MV-4-11 (cell line): Measurements from ENCODE around the gene DFFB.

Source experiments
- DNase-seq: peaks from one replicate; lab custom pipeline; 2025; lab: John Stamatoyannopoulos, UW

DFFB gene

DNA sequence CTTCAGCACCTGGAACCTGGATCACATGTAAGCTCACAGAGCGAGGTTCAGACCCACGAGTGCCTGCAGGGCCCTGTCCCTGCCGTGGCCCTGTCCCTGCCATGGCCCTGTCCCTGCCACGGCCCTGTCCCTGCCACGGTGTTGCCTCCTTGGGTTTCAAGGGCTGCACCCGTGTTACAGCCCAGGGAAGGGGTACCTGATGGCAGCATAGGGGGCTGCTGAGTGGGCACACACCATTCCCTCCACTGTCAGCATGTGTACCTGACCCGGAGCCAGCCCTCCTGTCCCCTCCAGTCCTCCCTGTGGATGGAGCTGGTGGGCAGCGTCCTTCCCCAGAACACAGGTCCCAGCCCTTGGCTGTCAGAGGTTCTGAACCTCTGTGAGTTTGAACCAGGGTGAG is 15.3 kb downstream of the DFFB start:
- DNase-seq = no peak

DNA sequence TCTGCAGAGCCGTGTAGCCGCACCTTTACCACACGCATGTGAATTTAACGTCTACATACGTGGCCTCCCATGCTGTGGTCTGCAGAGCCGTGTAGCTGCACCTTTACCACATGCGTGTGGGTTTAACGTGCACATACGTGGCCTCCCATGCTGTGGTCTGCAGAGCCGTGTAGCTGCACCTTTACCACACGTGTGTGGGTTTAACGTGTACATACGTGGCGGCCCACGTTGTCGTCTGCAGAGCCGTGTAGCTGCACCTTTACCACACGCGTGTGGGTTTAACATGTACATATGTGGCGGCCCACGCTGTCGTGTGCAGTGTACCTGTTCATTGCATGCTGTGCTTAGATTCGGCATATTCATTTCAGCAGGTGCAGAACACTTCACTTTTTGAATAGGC is 17.5 kb downstream of the DFFB start:
- no peak for DNase-seq

DNA sequence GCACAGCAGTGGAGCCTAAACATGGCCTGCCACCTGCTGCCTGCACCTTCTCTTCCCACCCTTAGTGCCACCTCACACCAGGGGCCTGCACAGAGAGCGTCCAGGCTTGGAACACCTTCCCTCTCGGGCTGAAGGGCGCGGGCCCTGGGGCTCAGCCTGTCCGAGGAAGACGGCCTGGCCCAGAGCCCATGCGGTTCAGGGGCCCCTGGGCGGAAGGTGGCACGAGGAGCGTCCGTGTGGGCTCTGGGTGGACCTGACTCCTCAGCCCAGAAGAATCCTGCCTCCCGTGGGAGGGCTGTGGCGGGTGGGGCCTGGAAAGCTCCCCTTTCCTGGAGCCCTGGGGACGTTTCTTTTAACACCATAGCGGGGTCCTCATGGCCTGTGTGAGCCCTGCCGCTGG is 19.4 kb downstream of the DFFB start:
- DNase-seq = no peak

DNA sequence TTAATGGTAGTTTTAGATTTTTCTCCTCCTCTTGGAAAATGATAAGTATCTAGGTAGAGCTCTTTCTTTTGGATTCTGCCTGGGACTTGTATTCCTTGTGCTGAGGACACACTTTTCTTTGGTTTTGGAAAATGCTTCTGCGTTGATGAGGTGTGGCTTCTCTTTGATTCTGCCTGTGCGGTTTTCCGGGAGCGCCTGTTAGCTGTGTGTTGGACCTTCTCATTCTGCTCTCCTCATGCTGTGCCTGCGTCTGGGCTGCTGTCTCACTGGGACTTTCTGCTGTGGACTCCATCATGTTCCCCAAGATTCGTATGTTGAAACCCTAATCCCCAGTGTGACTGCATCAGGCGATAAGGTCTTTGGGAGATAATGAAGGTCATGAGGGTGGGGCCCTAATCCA is 21.8 kb downstream of the DFFB start:
- DNase-seq = no peak

DNA sequence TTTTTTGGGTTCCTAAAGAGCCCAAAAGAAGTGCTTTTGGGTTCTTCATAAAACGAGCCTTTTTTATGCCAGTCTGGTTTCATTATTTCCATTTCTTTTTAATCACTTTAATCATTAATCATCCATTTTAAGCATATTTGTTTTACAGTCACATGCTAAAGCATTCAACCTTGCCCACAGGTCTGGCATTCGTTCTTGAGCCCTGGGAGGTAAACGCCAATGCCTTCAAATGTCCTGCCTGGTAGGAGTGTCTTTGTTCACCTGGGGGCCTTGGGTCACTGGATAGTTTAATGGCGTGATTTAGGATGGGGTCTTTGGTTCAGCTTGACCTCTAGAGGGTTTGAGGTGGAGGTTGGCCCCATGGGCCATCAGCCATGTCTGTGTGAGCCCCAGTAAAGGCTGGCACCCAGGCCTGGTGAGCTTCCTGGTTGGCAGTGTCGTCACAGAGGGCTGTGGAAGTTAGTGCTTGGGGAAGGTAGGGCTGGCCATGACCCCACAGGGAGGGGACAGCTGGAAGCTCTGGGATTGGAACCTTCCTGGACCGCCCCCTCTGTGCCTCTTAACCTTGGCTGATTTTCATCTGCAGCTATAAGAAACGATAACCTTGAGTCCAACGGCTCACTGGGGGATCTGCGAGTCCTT is 22.6 kb downstream of the DFFB start:
- no peak for DNase-seq

DNA sequence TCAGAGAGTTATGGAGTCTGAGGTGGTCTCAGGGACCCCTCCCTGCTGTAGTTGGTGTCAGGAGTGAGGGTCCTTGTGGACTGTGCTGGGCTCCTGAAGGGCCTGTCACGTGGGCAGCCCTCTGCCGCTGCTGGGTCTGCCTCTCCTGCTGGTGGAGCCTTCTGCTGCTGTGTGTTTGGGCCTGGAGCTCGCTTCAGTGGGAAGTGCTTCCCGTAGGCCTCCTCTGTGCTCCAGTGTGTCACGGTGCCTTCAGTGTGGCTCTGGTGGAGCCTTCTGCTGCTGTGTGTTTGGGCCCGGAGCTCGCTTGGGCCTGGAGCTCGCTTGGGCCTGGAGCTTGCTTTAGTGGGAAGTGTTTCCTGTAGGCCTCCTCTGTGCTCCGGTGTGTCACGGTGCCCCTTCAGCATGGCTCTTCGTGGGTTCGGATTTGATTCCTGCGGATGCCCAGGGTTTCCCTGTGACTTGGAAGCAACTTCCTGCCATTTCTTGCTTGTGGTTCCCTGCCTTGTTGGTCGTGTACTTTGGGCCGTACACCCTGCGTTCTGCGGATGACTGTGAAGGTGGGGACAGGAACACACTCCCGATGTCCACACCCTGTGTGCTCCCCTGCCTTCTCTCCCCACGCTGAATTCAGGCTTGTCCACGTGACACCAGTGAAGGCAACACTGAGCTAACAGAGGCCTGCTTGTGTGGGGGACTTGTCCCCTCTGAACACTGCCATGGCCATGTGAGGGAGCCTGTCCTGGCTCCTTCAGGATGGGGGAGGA is 23.3 kb downstream of the DFFB start:
- DNase-seq = no peak

DNA sequence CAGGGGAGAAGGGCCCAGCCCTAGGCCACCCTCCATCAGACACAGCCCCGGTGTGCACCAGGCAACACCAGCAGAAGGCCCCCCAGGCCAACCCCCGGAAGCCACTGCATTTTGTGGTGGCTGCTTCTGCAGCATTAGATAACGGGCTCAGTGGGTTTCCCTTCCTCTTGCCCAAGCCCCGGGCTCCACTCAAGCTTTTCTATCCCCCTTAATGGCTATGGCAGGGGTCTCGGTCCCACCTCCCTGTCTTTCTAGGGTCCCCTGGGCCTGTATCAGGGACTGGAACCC is 23.9 kb downstream of the DFFB start:
- peak; percentile 43 for DNase-seq

DNA sequence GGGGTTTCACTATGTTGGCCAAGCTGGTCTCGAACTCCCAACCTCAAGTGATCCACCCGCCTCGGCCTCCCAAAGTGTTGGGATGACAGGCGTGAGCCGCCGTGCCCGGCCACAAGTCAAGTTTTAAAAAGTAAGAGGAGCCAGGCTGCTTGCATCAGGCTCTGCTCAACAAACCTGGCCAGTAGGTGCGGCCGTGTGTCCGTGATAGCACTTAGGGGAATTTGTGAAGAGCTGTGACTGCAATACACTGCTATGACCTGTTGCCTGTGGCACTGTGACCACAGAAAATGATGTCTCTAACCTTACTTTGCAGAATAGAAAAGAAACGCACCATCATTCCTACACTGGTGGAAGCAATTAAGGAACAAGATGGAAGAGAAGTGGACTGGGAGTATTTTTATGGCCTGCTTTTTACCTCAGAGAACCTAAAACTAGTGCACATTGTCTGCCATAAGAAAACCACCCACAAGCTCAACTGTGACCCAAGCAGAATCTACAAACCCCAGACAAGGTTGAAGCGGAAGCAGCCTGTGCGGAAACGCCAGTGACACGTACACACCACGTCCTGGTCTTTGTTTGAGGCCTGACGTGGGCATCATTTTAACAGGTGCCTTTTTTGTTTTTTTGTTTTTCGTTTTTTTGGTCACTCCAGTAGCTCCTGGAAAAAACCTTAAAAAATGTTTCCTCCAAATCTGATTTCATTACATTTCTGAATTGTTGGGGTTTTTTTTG is 26.1 kb downstream of the DFFB start:
- DNase-seq = no peak

DNA sequence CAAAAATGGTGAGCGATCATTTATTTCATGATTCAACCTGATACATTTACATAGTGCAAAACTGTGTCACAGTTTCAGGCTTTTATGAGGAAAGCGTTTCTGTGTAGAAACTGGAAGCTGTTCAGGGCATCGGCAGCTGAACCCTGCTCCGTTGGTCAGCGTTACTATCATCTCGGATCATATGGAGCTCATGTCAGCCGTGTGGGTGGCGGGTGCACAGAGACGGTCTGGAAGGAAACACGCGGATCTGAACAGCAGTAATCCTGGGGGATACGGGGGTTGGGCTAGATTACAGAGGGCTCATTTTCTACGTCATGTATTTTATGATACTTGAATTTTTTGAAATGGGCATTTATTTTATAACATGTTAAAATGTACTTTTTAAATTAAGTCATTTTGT is 27.7 kb downstream of the DFFB start:
- DNase-seq = no peak

DNA sequence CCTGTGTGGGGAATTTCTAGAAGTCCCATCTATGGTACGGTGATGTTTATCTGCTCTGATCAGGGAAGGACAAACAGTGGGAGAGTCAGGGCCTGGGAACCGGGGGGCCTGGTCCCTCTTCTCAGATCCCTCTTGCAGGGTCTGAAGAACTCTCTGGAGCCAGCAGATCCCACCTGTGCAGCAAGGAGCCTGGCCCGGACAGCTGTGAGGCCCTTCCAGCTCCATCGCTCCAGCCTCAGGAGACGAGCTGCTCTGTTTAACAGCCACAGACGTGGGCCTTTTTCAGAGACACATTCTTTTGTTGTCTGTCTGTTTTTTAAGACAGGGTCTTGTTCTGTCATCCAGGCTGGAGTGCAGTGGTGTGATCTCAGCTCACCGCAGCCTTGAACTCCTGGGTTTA is 28.3 kb downstream of the DFFB start:
- no peak for DNase-seq

DNA sequence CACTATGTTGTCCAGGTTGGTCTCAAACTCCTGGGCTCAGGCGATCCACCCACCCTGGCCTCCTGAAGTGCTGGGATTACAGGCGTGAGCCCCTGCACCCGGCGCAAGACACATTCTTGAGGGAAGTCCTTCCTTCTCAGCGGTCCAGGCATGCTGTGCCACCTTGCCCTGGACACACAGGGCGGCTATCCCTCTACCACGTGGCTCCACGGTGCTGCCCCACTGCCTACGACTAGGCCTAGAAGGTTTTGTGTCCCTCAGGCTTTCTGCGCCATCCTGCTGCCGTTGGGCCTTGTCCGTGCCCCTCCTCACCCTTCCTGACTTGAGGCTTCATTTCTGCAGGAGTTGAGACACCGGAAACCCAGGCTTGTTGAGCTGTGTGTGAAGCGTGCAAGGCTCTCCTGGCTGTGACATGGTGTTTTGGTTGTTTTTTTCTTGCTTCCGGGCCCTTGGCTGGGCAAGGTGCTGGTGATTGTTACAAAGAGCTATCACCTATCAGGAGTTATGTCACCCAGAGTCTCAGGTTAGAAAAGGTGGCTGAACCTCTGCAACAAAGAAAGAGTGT is 28.9 kb downstream of the DFFB start:
- DNase-seq = no peak

DNA sequence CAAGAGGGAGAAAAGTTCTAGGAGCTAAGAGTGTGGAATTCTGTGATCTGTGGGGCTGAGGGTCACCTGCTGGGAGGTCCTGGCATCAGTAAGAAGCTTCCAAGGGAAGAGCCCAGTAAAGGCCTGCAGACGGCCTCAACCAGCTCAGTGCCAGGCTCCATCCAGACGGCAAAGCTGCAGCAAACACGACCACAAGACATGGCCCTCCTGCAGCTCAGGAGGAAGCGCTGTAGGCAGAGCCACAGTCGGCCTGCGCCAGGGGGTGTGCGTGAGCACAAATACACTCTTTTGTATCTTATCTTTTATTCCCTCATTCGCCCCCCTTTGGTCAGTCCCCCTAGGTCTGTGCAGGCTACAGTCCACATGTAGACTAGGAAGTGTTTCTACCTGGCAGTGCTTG is 29.4 kb downstream of the DFFB start:
- DNase-seq = no peak

DNA sequence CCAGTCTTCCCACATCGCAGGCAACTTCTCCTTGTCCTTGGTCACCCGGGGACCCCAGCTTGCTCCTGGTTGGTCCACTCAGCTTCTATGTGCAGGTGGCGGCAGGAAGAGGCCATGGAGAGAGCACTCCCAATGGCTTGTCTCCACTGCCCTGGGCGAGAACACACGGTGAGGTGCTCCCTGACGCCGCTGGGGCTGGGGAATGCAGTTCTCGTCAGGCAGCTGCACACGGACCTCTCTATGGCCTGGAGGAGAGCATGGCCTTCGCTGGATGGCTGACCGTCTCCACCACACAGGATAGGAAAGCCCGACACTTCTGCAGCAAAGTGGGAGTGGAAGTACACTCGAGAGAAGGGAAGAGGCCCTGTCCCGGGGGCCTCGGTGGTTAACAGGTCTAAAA is 31.0 kb downstream of the DFFB start:
- no peak for DNase-seq

DNA sequence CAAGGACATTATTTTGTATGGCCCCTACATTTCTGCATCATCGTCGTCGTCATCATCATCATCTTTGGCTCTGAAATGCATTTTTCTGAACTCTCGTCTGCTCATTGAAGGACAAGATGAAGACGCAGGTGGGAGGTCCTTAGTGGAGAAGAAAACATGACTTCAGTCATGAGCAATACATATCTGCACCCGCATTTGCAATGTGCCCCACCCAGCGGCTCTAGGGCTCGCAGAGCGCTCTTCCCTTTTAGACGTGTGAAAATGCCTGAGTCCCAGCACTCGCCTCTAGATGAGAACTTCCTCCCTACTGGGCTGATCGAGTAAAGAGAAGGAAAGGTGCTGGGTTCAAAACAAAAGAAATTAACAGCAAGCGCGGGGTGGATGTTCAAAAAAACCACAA is 32.7 kb downstream of the DFFB start:
- DNase-seq = peak; percentile 32

DNA sequence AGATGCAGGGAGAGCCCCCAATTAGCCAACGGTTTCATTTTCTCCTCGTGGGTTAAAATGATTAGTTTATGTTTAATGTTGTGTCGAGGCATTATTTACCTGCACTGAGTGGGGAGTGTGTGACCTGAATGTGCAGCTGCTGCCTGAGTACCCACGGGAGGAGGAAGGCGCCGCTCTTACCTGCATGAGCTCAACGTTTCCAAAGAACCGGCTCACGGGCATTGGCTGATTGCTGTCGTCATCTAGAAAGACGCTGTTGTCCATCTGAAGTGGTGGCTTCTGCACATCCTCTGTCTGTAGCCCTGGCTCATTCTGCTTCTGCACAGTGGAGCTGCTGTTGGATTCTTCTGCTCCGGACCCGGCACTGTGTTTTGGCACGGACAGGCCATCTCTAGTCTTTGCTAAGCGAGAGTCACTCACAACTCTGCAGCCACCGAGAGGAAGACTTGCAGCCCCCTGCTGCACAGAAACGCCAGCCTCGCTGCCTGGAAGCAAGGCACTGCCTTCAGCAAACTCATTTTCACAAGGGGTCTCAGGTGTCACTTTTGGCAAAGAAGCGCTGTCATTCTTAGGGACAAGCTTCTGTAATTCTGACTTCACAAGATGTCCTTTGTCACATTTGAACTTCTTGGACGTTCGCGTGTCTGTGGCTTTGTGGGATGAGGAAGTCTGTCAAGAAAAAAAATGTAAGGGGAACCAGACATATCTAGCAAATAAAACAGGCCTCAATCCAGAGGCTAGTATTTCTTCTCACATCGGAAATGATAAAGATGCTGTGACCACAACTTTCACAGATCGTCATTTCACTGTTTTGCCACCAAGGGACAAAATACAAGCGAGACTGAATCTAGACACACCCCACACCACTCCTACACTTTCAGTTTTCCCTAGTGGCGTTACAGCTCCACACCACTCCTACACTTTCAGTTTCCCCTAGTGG is 33.4 kb downstream of the DFFB start:
- DNase-seq = peak; percentile 97

DNA sequence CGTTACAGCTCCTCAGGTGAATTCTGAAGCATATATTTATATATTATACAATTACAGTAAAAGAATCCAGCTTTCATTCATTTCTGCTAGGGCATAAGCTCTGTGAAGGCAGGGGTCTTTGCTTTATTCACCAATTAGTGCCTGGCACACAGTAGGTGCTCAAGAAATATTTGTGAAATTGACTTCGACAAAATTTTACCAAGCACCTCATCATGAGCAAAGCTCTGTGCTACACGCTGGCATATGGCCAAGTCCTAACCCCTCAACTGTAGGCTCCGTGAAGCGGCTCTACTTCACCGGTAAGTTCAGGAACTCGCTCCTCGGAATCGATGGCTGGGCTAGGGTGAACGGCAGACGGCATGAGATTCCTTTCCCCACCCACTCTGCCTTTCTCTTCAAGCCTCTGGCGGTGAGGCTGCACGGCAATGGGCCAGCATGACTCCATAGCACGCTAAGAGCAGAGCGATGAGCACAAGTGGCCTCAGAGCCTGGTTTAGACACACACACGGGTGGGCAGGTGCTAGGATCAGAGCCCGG is 34.1 kb downstream of the DFFB start:
- no peak for DNase-seq

DNA sequence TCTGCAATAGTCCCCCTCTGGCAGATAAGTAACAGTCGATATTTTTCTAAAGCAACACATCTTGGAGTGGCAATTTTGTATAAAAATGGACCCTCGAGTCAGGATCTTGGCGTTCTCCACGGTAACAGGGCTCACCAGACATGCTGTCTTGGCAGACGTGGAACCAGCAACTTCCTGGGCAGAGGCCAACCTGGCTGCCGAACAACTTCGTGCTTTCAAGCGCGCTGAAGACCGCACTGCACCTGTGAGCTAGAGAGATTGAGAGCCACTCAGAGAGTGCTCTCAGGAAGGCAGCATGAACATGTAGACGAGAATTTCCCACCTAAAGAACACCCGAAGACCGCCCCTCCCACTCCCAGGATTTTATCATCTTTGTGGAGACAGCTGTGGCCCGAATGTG is 35.5 kb downstream of the DFFB start:
- no peak for DNase-seq

DNA sequence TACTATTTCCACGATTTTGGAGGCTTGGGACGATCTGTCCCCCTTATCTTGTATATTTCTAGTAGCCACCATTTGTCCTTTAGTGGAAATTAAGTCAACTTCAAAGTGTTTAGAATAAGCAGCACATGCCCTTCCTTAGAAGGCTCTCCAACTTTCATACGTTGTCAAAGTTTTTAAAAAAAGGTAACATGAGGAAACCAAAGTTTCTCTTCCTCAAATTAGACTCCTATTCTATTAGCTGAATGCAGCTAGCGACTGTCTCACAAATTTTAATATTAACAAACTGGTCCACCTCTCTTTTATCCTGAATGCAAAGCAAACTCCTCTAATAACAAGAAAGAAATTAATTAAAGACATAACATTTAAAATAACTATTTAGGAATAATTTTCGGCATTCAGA is 35.9 kb downstream of the DFFB start:
- no peak for DNase-seq

DNA sequence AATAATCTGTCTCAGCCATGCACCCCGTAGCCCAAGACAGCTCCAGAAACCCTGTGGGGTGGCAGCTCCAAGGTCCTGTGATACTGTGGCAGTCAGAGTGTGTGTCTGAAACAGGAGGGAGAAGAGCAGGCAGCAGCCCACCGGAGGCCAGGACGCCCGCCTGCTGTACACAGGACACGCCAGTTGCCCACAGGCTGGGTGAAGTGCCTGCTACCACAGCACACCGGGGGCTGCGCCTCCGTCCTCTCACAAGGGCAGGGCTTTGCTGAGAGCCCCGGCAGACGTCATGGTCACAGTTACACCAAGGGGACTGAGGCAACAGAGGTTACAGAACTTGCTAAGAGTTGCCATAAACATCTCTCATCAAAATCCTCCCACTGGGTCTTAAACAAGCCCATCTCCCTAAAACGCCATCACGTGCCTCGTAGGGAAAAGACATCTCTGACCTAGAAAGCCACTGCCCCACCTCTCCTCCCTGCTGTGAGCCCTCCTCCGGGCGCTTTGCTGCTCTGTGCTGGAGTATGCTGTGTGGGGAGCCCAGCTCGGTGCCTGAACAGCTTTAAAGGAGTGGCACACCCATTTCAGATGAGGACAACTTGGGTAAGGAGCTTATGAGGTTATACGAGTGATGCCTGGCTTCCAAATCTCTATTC is 37.5 kb downstream of the DFFB start:
- no peak for DNase-seq

DNA sequence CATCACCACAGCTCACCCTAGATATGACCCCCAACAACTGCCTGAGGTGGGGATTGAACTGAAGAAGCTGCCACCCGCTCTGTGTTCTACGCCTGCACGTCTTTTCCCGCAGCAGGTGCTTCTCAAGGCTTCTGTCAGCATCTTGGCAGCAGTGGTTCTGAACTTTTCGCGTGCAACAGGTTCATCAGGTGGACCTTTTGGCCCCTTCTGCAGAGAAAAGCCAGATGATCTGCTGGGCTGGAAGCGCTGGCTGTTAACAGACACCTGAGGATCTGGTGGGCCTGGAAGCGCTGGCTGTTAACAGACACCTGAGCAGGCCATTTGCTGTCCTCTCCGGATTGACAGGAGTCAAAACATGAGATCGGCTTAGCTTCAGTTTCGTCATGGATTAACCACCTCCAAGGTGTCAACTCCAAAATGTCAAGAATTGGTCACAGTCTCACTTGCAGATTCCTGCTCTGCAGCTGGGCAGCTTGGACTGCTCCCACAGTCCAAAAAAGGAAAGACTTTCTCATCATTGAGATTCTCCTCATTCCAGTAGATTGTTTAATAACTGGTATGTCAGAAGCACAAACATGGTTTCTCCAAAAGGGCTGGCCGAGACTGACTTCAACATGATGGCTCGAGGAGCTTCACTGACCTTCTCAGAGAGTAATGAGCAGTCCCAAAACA is 38.1 kb downstream of the DFFB start:
- no peak for DNase-seq

DNA sequence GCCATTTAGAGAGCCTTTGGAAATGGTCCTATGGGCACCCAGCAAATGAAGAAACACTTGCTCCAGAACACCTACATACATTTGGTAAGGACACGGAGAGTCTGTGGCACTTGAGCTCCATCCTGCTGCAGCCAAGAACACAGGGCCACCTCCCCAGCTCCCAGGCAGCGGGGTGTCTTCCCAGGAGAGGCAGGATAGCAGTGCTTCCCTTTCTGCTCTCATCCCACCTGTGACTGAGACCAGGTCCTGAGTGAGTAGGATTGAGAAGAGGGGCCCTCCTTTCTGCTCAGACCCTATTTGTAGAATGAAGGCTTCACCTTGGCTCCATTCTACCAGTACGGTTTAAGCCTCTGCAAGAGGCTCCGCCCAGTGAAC is 38.7 kb downstream of the DFFB start:
- DNase-seq = no peak
